Measurements from ENCODE around the gene CYSRT1. TPM values are rescaled to one million over a fixed set of nuclear protein-coding genes. Genes with fewer than 3 reads are reported as not detected.
A peak's percentile ranks its signal among the peaks of the same experiment; 100 is the strongest.

The CYSRT1 gene
- total RNA-seq, 1 experiment from 2014 or later = 1.7 TPM

GRCh38 chr9:137195525-137196220 lies 29.3 kb upstream of the CYSRT1 start:
- no peaks in the 10 kb centered on the region for H3K27me3 Mint-ChIP-seq (ENCODE audit: insufficient read depth, unreplicated experiment)
- Histone ChIP-seq H3K4me3 (ENCODE audit: low read depth, low read length) (no peak overlapping the region), H3K27me3 (replicated peaks; ENCODE audit: control insufficient read depth, insufficient read depth, low read length) (no peaks in the 10 kb centered on the region), H3K4me1 (peaks cover 29% of the 10 kb centered on the region), H3K9me3 (no peaks in the 10 kb centered on the region), H3K36me3 (ENCODE audit: control insufficient read depth, insufficient read depth, low read length) (peaks cover 2% of the 10 kb centered on the region; the same call in 1 of the 2 replicates)
- H3K4me1 Mint-ChIP-seq (ENCODE audit: low read depth, unreplicated experiment) = peaks cover 12% of the 10 kb centered on the region
- H3K36me3 Mint-ChIP-seq (ENCODE audit: insufficient read depth, unreplicated experiment) = peaks cover 27% of the 10 kb centered on the region
- peak overlapping the region; percentile 26 for H3K4me3 Mint-ChIP-seq (ENCODE audit: unreplicated experiment)
- ChIA-PET CTCF (interaction anchor here (0.7 to 1.1 kb wide), 2 partner anchors 34 to 41 kb away, joined by 3 to 4 read pairs; no protein-coding TSS in a partner anchor), POLR2A (interaction anchor here (0.7 to 1.0 kb wide), 2 partner anchors 28 to 45 kb away, joined by 3 read pairs; no protein-coding TSS in a partner anchor)
- no TSS peak for BruUV-seq (replicated peaks)
- no peaks in the 10 kb centered on the region for H3K9me3 Mint-ChIP-seq (ENCODE audit: unreplicated experiment)
- TF ChIP-seq CTCF (IDR thresholded peaks at IDR 0.05; ENCODE audit: insufficient read depth in 1 of 2, low read depth in 1 of 2, low read length in 1 of 2, severe bottlenecking in 1 of 2, unreplicated experiment in 1 of 2) = no peak
- DNase-seq = no peak
- intact Hi-C loops (cut with micrococcal nuclease; ENCODE audit: unreplicated experiment) = no loop called here
- H3K27ac Mint-ChIP-seq (ENCODE audit: unreplicated experiment) = peak overlapping the region; percentile 61

- Histone ChIP-seq H3K9me3 (no peaks in the 10 kb centered on the region), H3K4me3 (ENCODE audit: low read depth, low read length) (peak overlapping the region; percentile 49), H3K27me3 (replicated peaks; ENCODE audit: control insufficient read depth, insufficient read depth, low read length) (no peaks in the 10 kb centered on the region), H3K4me1 (peaks cover 32% of the 10 kb centered on the region), H3K36me3 (ENCODE audit: control insufficient read depth, insufficient read depth, low read length) (no peaks in the 10 kb centered on the region)
- ChIA-PET CTCF (interaction anchor here (1.0 to 2.0 kb wide), 2 partner anchors 9 to 38 kb away, joined by 4 to 12 read pairs; partner anchors contain the start of genes ANAPC2 and SSNA1), POLR2A (interaction anchor here (0.9 to 1.4 kb wide), 2 partner anchors 9 to 25 kb away, joined by 4 to 5 read pairs; no protein-coding TSS in a partner anchor)
- DNase-seq = peak; percentile 69 to 82
- Mint-ChIP-seq H3K9me3 (ENCODE audit: unreplicated experiment) (no peaks in the 10 kb centered on the region), H3K4me1 (ENCODE audit: low read depth, unreplicated experiment) (peaks cover 8% of the 10 kb centered on the region), H3K27ac (ENCODE audit: unreplicated experiment) (peak overlapping the region; percentile 39), H3K36me3 (ENCODE audit: insufficient read depth, unreplicated experiment) (peaks cover 20% of the 10 kb centered on the region), H3K4me3 (ENCODE audit: unreplicated experiment) (peak overlapping the region; percentile 76), H3K27me3 (ENCODE audit: insufficient read depth, unreplicated experiment) (no peaks in the 10 kb centered on the region)
- no peak for TF ChIP-seq CTCF (IDR thresholded peaks at IDR 0.05; ENCODE audit: insufficient read depth in 1 of 2, low read depth in 1 of 2, low read length in 1 of 2, severe bottlenecking in 1 of 2, unreplicated experiment in 1 of 2)
- no TSS peak for BruUV-seq (replicated peaks)
- intact Hi-C loops (cut with micrococcal nuclease; ENCODE audit: unreplicated experiment) = no loop called here
Measured at GRCh38 chr9:137198051-137198901, 26.7 kb upstream of the CYSRT1 start.

- Mint-ChIP-seq H3K36me3 (ENCODE audit: insufficient read depth, unreplicated experiment) (peaks cover 20% of the 10 kb centered on the region), H3K27ac (ENCODE audit: unreplicated experiment) (peak overlapping the region; percentile 39), H3K4me3 (ENCODE audit: unreplicated experiment) (peak overlapping the region; percentile 76), H3K27me3 (ENCODE audit: insufficient read depth, unreplicated experiment) (no peaks in the 10 kb centered on the region), H3K4me1 (ENCODE audit: low read depth, unreplicated experiment) (peaks cover 8% of the 10 kb centered on the region), H3K9me3 (ENCODE audit: unreplicated experiment) (no peaks in the 10 kb centered on the region)
- Histone ChIP-seq H3K27me3 (replicated peaks; ENCODE audit: control insufficient read depth, insufficient read depth, low read length) (no peaks in the 10 kb centered on the region), H3K36me3 (ENCODE audit: control insufficient read depth, insufficient read depth, low read length) (no peaks in the 10 kb centered on the region), H3K4me3 (ENCODE audit: low read depth, low read length) (peak overlapping the region; percentile 49), H3K4me1 (peaks cover 32% of the 10 kb centered on the region), H3K9me3 (no peaks in the 10 kb centered on the region)
- ChIA-PET POLR2A (interaction anchor here (0.5 to 1.4 kb wide), 3 partner anchors 10 to 42 kb away, joined by 3 to 5 read pairs (median 4); no protein-coding TSS in a partner anchor), CTCF (interaction anchor here (0.6 to 2.0 kb wide), 4 partner anchors 10 to 67 kb away, joined by 3 to 12 read pairs (median 4); partner anchors contain the start of genes ANAPC2 and SSNA1)
- no TSS peak for BruUV-seq (replicated peaks)
- DNase-seq = no peak
- no peak for TF ChIP-seq CTCF (IDR thresholded peaks at IDR 0.05; ENCODE audit: insufficient read depth in 1 of 2, low read depth in 1 of 2, low read length in 1 of 2, severe bottlenecking in 1 of 2, unreplicated experiment in 1 of 2)
- intact Hi-C loops (cut with micrococcal nuclease; ENCODE audit: unreplicated experiment) = no loop called here
Measured at GRCh38 chr9:137198902-137199283, 26.1 kb upstream of the CYSRT1 start.
